DOHH2 (cell line): ENCODE results near the gene ANLN.

Experiments used
- EZH2phosphoT487 ChIP-seq: fragments of 200-600 bp; sonication (generic); IDR thresholded peaks from 2 replicates; pipeline ENCODE4 v1.6.1; 2017; ENCODE audit warnings: borderline replicate concordance, mild to moderate bottlenecking, antibody characterized with exemption, low read length, moderate library complexity, mixed read lengths
- TF ChIP-seq, protein P1 (sequence below): fragments of 200-600 bp; sonication (generic); IDR thresholded peaks from one replicate; pipeline ENCODE4 v1.5.1; 2014; ENCODE audit warnings: antibody characterized with exemption, mild to moderate bottlenecking, low read depth, low read length; ENCODE audit not compliant: poor library complexity, severe bottlenecking

DNA sequence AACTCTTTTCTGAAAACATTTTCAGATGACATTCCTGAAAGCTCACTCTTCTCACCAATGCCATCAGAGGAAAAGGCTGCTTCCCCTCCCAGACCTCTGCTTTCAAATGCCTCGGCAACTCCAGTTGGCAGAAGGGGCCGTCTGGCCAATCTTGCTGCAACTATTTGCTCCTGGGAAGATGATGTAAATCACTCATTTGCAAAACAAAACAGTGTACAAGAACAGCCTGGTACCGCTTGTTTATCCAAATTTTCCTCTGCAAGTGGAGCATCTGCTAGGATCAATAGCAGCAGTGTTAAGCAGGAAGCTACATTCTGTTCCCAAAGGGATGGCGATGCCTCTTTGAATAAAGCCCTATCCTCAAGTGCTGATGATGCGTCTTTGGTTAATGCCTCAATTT, 16.5 kb downstream of the ANLN start:
- TF ChIP-seq, protein P1, sequence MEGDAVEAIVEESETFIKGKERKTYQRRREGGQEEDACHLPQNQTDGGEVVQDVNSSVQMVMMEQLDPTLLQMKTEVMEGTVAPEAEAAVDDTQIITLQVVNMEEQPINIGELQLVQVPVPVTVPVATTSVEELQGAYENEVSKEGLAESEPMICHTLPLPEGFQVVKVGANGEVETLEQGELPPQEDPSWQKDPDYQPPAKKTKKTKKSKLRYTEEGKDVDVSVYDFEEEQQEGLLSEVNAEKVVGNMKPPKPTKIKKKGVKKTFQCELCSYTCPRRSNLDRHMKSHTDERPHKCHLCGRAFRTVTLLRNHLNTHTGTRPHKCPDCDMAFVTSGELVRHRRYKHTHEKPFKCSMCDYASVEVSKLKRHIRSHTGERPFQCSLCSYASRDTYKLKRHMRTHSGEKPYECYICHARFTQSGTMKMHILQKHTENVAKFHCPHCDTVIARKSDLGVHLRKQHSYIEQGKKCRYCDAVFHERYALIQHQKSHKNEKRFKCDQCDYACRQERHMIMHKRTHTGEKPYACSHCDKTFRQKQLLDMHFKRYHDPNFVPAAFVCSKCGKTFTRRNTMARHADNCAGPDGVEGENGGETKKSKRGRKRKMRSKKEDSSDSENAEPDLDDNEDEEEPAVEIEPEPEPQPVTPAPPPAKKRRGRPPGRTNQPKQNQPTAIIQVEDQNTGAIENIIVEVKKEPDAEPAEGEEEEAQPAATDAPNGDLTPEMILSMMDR: no peak
- TF ChIP-seq EZH2phosphoT487: no peak
